Ovary (tissue), 9 donors: ENCODE data around the gene BCKDK. TPM values are rescaled to one million over a fixed set of nuclear protein-coding genes. Genes with fewer than 3 reads are reported as not detected.

ENCODE experiments used
- DNase-seq, 5 donors: peaks; one replicate each; pipeline ENCODE4 v3.0.0-alpha.2; 2019 to 2020
- H3K27ac ChIP-seq, 2 donors: fragments of 200-600 bp; one replicate each; pipeline versions ENCODE4 v1.5.1 to v1.8.0; 2019 to 2022
- H3K27me3 ChIP-seq: fragments of 200-600 bp; one replicate; pipeline ENCODE4 v1.8.0; 2022
- H3K36me3 ChIP-seq: fragments of 200-600 bp; sonication (generic); one replicate; pipeline ENCODE4 v1.5.1; 2019
- H3K4me1 ChIP-seq: one replicate; pipeline ENCODE4 v1.8.1; 2013; ENCODE audit warnings: mild to moderate bottlenecking, moderate library complexity; ENCODE audit not compliant: insufficient read depth
- H3K4me3 ChIP-seq: fragments of 200-600 bp; sonication (generic); one replicate; pipeline ENCODE4 v1.5.1; 2017
- H3K9me3 ChIP-seq, 2 donors: fragments of 200-600 bp in 1 of 2; sonication (generic) in 1 of 2; one replicate each; pipeline versions ENCODE4 v1.5.1 to v1.8.1; 2013 to 2019; ENCODE audit warnings: mild to moderate bottlenecking in 1 of 2, moderate library complexity in 1 of 2
- EP300 ChIP-seq: sonication (generic); formaldehyde crosslinking; IDR thresholded peaks from one replicate; pipeline ENCODE4 v1.6.1; 2017; ENCODE audit warnings: antibody characterized with exemption
- POLR2A ChIP-seq: fragments of 450-650 bp; IDR thresholded peaks from one replicate; pipeline ENCODE4 v1.6.1; 2017; ENCODE audit warnings: antibody characterized with exemption, mild to moderate bottlenecking, moderate library complexity
- WGBS, 3 donors: extraction: QIAGEN DNeasy Blood & Tissue Kit in 1 of 3; methylation state at CpG; one replicate each; pipeline versions ENCODE4 v1.1.5 to v1.1.7; 2013 to 2017; 5-methylcytosine and 5-hydroxymethylcytosine counted together
- intact Hi-C, 4 donors: fragments of 100-400 bp; cut with DNase I; formaldehyde crosslinking; loops; one replicate each; pipeline versions ENCODE4 v1.11.0 to v1.15.1; 2022 to 2023
- polyA plus RNA-seq, 2 donors: library from polyadenylated mRNA; stranded (reverse); fragments of 200-250 nt in 1 of 2; fragments of 350-450 nt in 1 of 2; fragmentation: Illumina TruSeq in 1 of 2; extraction: RNeasy Lipid Tissue Mini Kit (QIAGEN cat#74804) in 1 of 2; gene quantifications; one replicate each; pipeline ENCODE4 v1.2.3, GENCODE V29; 2013 to 2014
- total RNA-seq, 7 donors: library from RNA; depleted of rRNA in 2 of 7; stranded (reverse); fragments of >200 nt in 2 of 7; fragmentation: NEBNext Ultra II Directional in 3 of 7; extraction: Animal tissue kit (Norgen Biotek cat#: 25700) in 3 of 7; gene quantifications; one replicate each; pipeline versions ENCODE4 v1.1.0 to v1.2.4, GENCODE V29; 2016 to 2023
- TF ChIP-seq, protein P1 (sequence below), 3 donors: fragments of 450-650 bp in 2 of 3; fragments of 200-600 bp in 1 of 3; IDR thresholded peaks; one replicate each; pipeline versions ENCODE4 v1.5.1 to v1.8.0; 2016 to 2022; ENCODE audit warnings: antibody characterized with exemption in 3 of 3, mild to moderate bottlenecking in 1 of 3
- donor health status: DM: no; HTN: no; CAD: no; lungs with moderate emphysema.
- donor health status: DM: no; HTN: no; CAD: no.
- donor health status: Bipolar disorder and iron deficiency.
- donor health status: DM: yes; HTN: yes; CAD: no.
- donor health status: DM: no; HTN: no; CAD: no.
- donor health status: DM: yes; HTN: yes; CAD: no.

The BCKDK gene
- total and polyA plus RNA-seq, 9 donors = 18.6 to 51.9 (median 38.6) TPM

DNA sequence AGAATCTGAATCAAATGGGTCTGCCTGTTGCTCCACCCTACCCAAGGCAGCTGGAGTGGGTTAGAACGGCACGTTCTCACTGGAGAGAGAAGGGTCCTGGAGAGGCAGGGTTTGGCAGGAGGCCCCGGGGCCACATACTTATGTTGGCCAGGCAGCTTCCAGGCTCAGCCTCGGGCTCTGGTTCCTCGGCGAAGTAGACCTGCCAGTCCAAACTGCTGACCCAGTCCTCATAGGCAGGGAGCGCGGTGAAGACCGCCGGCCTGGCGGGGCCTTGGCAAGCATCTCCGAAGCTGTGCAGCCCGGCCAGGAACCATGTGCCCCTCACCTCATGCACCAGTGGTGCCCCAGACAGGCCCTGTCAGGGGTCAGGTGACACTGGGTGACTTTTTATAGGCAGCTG, 24.2 kb upstream of the BCKDK start:
- Histone ChIP-seq H3K27me3 (no peaks in the 10 kb centered on the region), H3K36me3 (no peaks in the 10 kb centered on the region), H3K9me3 (no peaks in the 10 kb centered on the region), H3K4me3 (no peak overlapping the region), H3K4me1 (peaks cover 2% of the 10 kb centered on the region), H3K27ac (no peak overlapping the region)
- 79 to 87% (median 83%) methylated on average over 13 of the region's 13 CpGs for WGBS, 3 donors
- intact Hi-C loops = loop anchor here in 1 of 4 donors (10.0 kb wide), 1 partner anchor 101 kb away; the partner anchor contains the start of gene FUS
- no peak for DNase-seq
- no peak for TF ChIP-seq POLR2A

DNA sequence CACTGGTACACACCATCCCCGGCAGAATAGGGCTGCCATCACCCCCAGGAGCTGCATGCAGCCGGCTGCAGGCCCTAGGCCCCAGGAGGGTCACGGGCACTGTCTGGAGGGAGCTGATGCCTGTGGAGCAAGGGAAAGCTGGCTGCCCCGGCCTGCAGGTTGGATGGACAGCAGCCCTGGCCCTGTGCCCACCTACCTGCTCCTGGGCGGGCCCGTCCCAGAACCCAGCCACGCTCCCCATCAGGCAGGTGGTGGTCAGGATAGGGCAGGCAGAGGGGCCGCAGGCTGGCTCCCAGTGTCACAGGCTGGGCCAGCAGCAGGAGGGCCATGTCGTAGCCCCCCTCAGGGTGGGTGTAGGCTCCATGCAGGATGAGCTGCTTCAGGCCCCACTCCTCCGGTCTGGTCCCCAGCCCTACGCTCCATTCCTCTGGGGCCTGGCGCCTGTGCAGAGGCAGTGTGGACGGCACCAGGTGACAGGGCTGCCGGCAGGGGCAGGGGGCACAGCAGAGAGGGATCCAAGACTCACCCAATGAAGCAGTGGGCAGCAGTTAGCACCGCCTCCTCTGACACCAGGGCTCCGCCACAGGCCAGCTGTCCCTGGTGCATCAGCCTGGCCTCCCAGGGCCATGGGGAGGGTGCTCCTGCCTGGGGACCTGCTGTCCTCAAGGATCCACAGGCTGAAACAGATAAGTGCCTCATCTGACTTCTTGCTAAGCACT, 23.4 kb upstream of the BCKDK start:
- no peaks in the 10 kb centered on the region for H3K36me3 ChIP-seq
- DNase-seq = no peak
- no peak overlapping the region for H3K4me3 ChIP-seq
- no peaks in the 10 kb centered on the region for H3K27me3 ChIP-seq
- H3K4me1 ChIP-seq = peaks cover 2% of the 10 kb centered on the region
- no peak for TF ChIP-seq POLR2A
- no peak for TF ChIP-seq EP300
- TF ChIP-seq, protein P1, sequence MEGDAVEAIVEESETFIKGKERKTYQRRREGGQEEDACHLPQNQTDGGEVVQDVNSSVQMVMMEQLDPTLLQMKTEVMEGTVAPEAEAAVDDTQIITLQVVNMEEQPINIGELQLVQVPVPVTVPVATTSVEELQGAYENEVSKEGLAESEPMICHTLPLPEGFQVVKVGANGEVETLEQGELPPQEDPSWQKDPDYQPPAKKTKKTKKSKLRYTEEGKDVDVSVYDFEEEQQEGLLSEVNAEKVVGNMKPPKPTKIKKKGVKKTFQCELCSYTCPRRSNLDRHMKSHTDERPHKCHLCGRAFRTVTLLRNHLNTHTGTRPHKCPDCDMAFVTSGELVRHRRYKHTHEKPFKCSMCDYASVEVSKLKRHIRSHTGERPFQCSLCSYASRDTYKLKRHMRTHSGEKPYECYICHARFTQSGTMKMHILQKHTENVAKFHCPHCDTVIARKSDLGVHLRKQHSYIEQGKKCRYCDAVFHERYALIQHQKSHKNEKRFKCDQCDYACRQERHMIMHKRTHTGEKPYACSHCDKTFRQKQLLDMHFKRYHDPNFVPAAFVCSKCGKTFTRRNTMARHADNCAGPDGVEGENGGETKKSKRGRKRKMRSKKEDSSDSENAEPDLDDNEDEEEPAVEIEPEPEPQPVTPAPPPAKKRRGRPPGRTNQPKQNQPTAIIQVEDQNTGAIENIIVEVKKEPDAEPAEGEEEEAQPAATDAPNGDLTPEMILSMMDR (IDR thresholded peaks at IDR 0.05) = no peak
- intact Hi-C loops = loop anchor here in 1 of 4 donors (10.0 kb wide), 1 partner anchor 100 kb away; the partner anchor contains the start of gene FUS
- 81 to 88% (median 87%) methylated on average over 9 to 16 of the region's 16 CpGs for WGBS, 3 donors
- H3K9me3 ChIP-seq = no peaks in the 10 kb centered on the region
- no peak overlapping the region for H3K27ac ChIP-seq

DNA sequence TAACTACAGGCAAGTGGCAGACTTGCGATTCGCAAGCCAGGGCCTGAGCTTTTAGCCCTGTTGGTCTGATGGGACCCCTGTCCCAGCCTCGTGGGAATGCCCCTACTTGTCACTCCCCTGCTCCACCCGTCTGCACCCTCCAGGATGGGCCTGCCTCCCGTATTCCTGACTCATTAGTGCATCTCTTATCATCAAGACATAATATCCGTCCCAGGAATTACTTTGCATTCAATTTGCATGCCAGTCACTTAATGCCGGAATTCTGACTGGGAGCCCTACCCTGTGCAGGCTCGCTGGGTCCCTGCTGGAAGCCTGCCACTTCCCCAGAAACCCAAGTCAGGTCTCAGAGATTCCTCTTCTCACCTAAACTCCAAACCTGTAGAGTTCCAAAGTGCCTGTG, 22.8 kb upstream of the BCKDK start:
- intact Hi-C loops = loop anchor here in 1 of 4 donors (10.0 kb wide), 1 partner anchor 99 kb away; the partner anchor contains the start of gene FUS
- WGBS, 3 donors = 63 to 77% (median 66%) methylated on average over 8 of the region's 8 CpGs

DNA sequence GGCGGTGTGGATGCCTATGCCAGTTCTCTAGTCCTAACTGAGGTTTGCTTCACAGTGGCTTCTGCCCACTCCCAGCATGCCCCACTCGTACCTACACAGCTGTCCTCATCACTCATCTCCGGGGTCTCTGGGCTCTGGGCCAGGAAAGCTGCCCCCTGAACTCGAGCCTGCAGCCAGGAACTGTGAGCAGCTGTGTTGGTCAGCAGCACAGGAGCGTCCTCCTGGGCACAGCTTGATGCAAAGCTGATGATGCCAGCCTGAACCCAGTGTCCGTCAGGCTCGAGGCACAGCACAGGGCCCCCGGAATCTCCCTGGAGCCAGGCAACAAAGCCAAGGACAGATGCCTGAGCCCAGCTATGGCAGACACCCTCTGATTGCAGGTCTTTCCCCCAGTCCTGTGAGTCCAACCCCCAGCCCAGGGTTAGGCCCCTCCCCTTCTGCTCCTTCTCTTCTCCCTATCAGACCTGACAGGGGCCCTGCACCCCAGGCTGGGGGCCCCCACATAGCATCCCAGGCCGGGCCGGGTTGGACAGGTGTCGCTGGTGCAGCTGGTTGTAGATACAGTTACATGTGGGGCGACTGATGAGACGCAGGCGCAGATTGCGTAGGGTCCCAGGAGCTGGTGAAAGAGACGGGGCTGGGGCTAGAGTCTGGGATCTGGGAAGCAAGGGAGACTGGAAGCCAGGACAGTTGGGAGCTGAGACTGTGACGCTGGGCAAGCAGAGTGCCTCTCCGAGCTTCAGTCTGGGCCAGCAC, 22.1 kb upstream of the BCKDK start:
- H3K27me3 ChIP-seq = no peaks in the 10 kb centered on the region
- no peaks in the 10 kb centered on the region for H3K36me3 ChIP-seq
- intact Hi-C loops = loop anchor here in 1 of 4 donors (10.0 kb wide), 1 partner anchor 99 kb away; the partner anchor contains the start of gene FUS
- H3K4me1 ChIP-seq = peaks cover 2% of the 10 kb centered on the region
- 67 to 68% (median 68%) methylated on average over 17 to 18 of the region's 18 CpGs for WGBS, 3 donors
- DNase-seq = no peak
- TF ChIP-seq EP300 = no peak
- TF ChIP-seq POLR2A = no peak
- TF ChIP-seq, protein P1 (IDR thresholded peaks at IDR 0.05) = no peak
- no peak overlapping the region for H3K27ac ChIP-seq
- H3K4me3 ChIP-seq = no peak overlapping the region
- H3K9me3 ChIP-seq = no peaks in the 10 kb centered on the region

More for the DNA sequence above, 22.8 kb upstream of the BCKDK start:
- Histone ChIP-seq H3K27ac (no peak overlapping the region), H3K4me1 (peaks cover 2% of the 10 kb centered on the region), H3K27me3 (no peaks in the 10 kb centered on the region), H3K4me3 (no peak overlapping the region), H3K9me3 (no peaks in the 10 kb centered on the region), H3K36me3 (no peaks in the 10 kb centered on the region)
- DNase-seq = no peak
- no peak for TF ChIP-seq POLR2A
- no peak for TF ChIP-seq EP300
- TF ChIP-seq, protein P1 (IDR thresholded peaks at IDR 0.05) = no peak
